BLaER1 treated with 17β-estradiol and CSF1 and Interleukin-3, amounts not matched to agents 10 nM and 100 nM (cell line): ENCODE data around the gene SNAP23.
A peak's percentile ranks its signal among the peaks of the same experiment; 100 is the strongest.

Source experiments
- H3K27ac ChIP-seq, 11 experiments: shearing (Covaris generic); formaldehyde crosslinking; 2 replicates each; pipeline ENCODE4 v1.8.1; 2022
- H3K27me3 ChIP-seq, 11 experiments: shearing (Covaris generic); formaldehyde crosslinking; 2 replicates each; pipeline ENCODE4 v1.8.1; 2022
- H3K36me3 ChIP-seq, 11 experiments: shearing (Covaris generic); formaldehyde crosslinking; 2 replicates each; pipeline ENCODE4 v1.8.1; 2022
- H3K4me1 ChIP-seq, 10 experiments: shearing (Covaris generic); formaldehyde crosslinking; 2 replicates each; pipeline ENCODE4 v1.8.1; 2022
- H3K4me2 ChIP-seq, 11 experiments: shearing (Covaris generic); formaldehyde crosslinking; 2 replicates each; pipeline ENCODE4 v1.8.1; 2022
- H3K4me3 ChIP-seq, 10 experiments: shearing (Covaris generic); formaldehyde crosslinking; 2 replicates each; pipeline ENCODE4 v1.8.1; 2022
- H3K9ac ChIP-seq, 11 experiments: shearing (Covaris generic); formaldehyde crosslinking; 2 replicates each; pipeline ENCODE4 v1.8.1; 2022
- H3K9me3 ChIP-seq, 11 experiments: shearing (Covaris generic); formaldehyde crosslinking; replicated peaks in 1 of 11; 2 replicates each; pipeline ENCODE4 v1.8.1; 2022
- H4K20me1 ChIP-seq, 11 experiments: shearing (Covaris generic); formaldehyde crosslinking; 2 replicates each; pipeline ENCODE4 v1.8.1; 2022
- Cebpa-rat ChIP-seq, 11 experiments: shearing (Covaris generic); IDR thresholded peaks; 2 replicates each; pipeline ENCODE4 v1.8.1; 2022

Gene SNAP23

DNA sequence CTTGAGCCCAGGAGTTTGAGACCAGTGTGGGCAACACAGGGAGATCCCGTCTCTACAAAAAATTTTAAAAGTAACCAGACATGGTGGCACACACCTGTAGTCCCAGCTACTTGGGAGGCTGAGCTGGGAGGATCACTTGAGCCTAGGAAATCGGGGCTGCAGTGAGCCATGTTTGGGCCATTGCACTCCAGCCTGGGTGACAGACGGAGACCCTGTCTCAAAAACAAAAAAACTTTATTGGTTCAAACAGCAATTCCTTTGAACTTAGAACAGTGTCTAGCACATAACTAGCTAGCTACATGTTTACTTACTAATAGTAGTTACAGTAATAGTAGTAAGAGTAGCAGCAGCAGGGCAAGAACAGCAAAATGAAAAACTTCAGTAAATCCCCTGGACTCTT lies 63.3 kb downstream of the SNAP23 start:
- H3K4me1 ChIP-seq = peaks cover 0 to 3% (median 0%) of the 10 kb centered on the region in 10 experiments; a peak in 5 of 20 replicates
- peaks cover 61 to 95% (median 77%) of the 10 kb centered on the region in 11 experiments for H3K36me3 ChIP-seq
- TF ChIP-seq Cebpa-rat (IDR thresholded peaks at IDR 0.05) = no peak

DNA sequence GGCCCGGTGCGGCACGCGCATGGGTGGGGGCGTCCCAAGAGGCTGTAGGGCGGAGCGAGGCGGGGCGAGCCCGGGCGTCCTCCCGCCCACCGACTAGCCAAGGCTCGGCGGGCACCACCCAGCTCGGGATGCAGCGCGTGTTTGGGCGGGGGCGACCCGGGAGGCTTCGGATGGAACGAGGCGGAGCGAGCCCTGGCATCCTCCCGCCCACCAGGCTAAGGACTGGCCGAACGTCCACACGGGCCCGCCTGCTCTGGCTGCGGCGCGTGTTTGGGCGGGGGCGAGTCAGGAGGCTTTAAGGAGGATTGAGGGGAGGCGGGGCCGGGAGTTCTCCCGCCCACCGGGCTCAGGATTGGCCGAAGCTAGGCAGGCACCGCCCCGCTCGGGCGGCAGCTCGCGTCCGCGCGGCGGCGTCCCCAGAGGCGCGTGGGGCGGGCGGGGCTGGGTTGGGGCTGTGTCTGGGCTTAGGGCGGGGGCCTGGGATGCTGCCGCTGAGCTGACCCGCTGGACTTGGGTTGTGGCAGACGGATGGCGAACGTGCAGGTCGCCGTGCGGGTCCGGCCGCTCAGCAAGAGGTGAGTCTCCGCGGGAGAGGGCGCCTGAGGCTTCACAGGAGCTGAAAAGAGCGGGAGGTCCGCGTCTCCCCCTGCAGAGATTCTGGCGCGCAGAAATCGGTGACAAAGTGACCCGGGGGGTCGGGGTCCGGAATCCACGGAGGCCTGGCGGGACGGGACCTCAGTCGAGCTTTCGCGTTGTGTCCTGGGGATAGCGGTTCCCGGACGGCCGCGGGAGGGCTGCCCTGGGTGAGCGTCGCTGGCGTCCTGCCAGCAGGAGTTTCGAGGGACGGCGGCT lies 80.0 kb downstream of the SNAP23 start, which contains the start of gene STARD9:
Gene STARD9, plus strand, starts transcription at position 419 of the 852 bp plus-strand sequence. Its CDS starts 110 bp downstream, at position 529.
- Histone ChIP-seq H3K36me3 (peaks cover 0 to 3% (median 0%) of the 10 kb centered on the region in 11 experiments; a peak in 3 of 22 replicates), H3K27ac (peak within 1 kb of the TSS; percentile 29 to 87 (median 79); a peak in 21 of 22 replicates), H4K20me1 (peaks cover 0 to 6% (median 0%) of the 10 kb centered on the region in 11 experiments; a peak in 2 of 22 replicates), H3K9ac (peak within 1 kb of the TSS; percentile 78 to 89 (median 85)), H3K9me3 (no peaks in the 10 kb centered on the region), H3K4me3 (peak within 1 kb of the TSS; percentile 75 to 87 (median 82)), H3K4me1 (peaks cover 25 to 51% (median 38%) of the 10 kb centered on the region in 10 experiments), H3K4me2 (peak within 1 kb of the TSS; percentile 71 to 97 (median 91)), H3K27me3 (no peaks in the 10 kb centered on the region)
- no peak for TF ChIP-seq Cebpa-rat (IDR thresholded peaks at IDR 0.05)

More for the DNA sequence above, 63.3 kb downstream of the SNAP23 start:
- Histone ChIP-seq H3K27me3 (no peaks in the 10 kb centered on the region), H3K4me2 (no peak overlapping the region), H4K20me1 (peaks cover 0 to 36% (median 22%) of the 10 kb centered on the region in 11 experiments; a peak in 19 of 22 replicates), H3K27ac (no peak overlapping the region), H3K4me3 (no peak overlapping the region), H3K9ac (no peak overlapping the region), H3K9me3 (peaks cover 0 to 7% (median 0%) of the 10 kb centered on the region in 11 experiments; a peak in 2 of 22 replicates)

DNA sequence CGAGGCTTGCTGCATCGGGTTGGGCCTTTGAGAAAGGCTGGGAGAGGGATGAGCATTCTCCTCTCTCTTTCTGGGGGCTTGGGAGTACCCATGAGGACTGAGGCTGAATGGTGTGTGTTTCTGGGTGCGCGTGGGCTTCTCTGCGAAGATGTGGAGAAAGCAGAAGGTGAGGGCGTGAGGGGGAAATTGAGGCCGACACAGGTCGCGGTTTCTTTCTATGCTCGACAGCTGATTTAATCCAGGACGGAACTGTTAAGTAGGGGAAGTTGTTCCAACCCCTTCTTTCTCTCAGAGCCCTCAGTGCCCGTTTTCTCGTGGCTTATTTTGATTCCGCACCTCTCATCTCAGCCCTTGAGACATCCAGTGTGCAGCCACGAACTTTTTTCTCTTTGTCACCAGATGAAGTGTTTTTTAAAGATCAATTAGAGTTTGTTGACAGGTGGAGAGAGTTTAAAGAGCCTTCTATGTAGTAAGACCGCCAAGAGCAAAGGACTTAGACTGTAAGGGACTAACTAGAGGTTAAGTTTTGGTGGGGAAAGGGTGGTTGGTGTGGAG lies 80.7 kb downstream of the SNAP23 start:
- no peaks in the 10 kb centered on the region for H3K9me3 ChIP-seq
- TF ChIP-seq Cebpa-rat (IDR thresholded peaks at IDR 0.05) = no peak
- peak overlapping the region; percentile 78 to 89 (median 85) for H3K9ac ChIP-seq
- peaks cover 0 to 6% (median 0%) of the 10 kb centered on the region in 11 experiments; a peak in 2 of 22 replicates for H4K20me1 ChIP-seq
- peaks cover 26 to 58% (median 45%) of the 10 kb centered on the region in 10 experiments for H3K4me1 ChIP-seq
- no peaks in the 10 kb centered on the region for H3K36me3 ChIP-seq
- H3K4me2 ChIP-seq = peak overlapping the region; percentile 71 to 97 (median 91)
- no peaks in the 10 kb centered on the region for H3K27me3 ChIP-seq
- H3K27ac ChIP-seq = peak overlapping the region; percentile 29 to 87 (median 79); a peak in 21 of 22 replicates
- peak overlapping the region; percentile 75 to 87 (median 82) for H3K4me3 ChIP-seq

DNA sequence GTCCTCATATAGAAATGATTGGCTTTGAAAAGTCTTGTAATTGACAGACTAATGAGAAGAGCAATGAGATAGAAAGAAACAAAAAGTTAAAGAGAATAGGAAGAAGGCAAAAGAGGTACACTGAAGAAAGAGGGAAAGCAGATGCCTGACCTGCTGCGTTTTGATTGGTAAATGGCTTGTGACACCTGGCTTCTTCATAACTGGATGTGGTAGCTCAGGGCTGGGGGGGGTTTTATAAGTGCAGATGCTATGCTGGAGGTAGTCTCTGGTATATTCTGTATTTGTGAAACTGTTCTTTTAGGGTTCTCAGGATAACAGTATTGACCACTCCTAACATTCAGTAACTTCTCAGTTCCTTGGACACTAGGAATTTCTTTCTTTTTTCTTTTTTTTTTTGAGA lies 81.3 kb downstream of the SNAP23 start:
- no peak for TF ChIP-seq Cebpa-rat (IDR thresholded peaks at IDR 0.05)
- H3K4me1 ChIP-seq = peaks cover 28 to 63% (median 49%) of the 10 kb centered on the region in 10 experiments
- H3K9ac ChIP-seq = peak overlapping the region in 7 of 11 experiments; percentile 78 to 89 (median 86); a peak in 10 of 22 replicates
- H4K20me1 ChIP-seq = peaks cover 0 to 6% (median 0%) of the 10 kb centered on the region in 11 experiments; a peak in 2 of 22 replicates
- H3K27ac ChIP-seq = no peak overlapping the region
- no peaks in the 10 kb centered on the region for H3K27me3 ChIP-seq
- H3K4me2 ChIP-seq = peak overlapping the region; percentile 71 to 97 (median 91)
- H3K9me3 ChIP-seq = no peaks in the 10 kb centered on the region
- no peaks in the 10 kb centered on the region for H3K36me3 ChIP-seq
- peak overlapping the region; percentile 75 to 87 (median 82); a peak in 17 of 20 replicates for H3K4me3 ChIP-seq

DNA sequence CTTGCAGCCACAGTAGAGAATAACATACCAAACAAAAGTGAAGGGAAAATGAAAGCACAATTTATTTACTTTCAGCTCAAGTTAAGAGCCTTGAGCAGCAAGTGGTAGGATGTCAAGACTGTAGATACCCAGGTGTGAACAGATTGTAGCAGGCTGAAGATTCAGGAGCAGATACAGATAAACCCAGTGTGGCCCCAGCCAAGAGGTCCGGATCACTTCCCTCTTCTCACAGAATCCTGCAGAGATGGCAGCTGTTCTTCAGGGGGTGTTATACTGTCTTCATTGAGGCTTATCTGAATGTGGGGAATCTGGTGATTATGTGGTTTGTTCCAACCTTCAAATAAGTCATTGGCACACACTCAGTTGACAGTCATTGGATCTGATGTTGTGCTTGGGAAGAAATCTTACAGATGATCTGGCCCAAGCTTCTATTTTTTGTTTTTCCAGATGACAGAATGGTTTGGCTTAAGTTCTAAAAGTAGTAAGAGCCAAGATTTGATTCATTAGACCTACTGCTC lies 82.1 kb downstream of the SNAP23 start:
- H3K36me3 ChIP-seq = no peaks in the 10 kb centered on the region
- H3K27ac ChIP-seq = no peak overlapping the region
- peak overlapping the region; percentile 45 to 97 (median 91); a peak in 21 of 22 replicates for H3K4me2 ChIP-seq

DNA sequence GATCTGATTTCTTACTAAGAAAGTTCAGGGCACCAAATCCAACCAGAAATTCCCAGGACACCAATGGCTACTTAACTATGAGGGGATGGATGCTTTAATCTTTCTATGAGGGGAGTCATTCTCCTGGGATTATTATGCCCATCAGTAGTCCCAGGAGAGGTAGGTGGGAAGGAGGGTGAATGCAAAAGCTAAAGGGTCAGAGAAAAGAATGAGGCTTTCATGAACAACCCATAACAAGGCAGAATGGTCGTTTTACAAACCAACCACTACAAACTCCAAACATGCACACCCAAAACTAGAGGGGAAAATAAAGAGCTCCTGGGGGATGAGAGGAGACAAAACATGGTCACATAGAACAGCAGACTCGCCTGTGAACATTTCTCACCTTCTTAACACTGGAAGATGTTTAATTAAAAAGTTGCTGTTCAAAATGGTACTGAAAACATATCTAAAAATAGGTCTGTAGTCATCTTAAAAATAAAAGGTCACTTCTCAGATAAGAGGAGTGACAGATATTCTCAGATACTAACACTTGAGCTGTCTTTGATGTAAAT lies 83.6 kb downstream of the SNAP23 start:
- H3K4me2 ChIP-seq = peak overlapping the region in 6 of 11 experiments; percentile 2 to 89 (median 14); a peak in 4 of 22 replicates
- no peak overlapping the region for H3K27ac ChIP-seq
- peaks cover 41 to 84% (median 63%) of the 10 kb centered on the region in 10 experiments for H3K4me1 ChIP-seq
- no peak overlapping the region for H3K9ac ChIP-seq
- no peak for TF ChIP-seq Cebpa-rat (IDR thresholded peaks at IDR 0.05)
- peaks cover 0 to 7% (median 0%) of the 10 kb centered on the region in 11 experiments; a peak in 2 of 22 replicates for H4K20me1 ChIP-seq
- no peaks in the 10 kb centered on the region for H3K9me3 ChIP-seq
- H3K4me3 ChIP-seq = no peak overlapping the region
- H3K27me3 ChIP-seq = no peaks in the 10 kb centered on the region
- no peaks in the 10 kb centered on the region for H3K36me3 ChIP-seq

More for the DNA sequence above, 82.1 kb downstream of the SNAP23 start:
- Histone ChIP-seq H3K4me3 (no peak overlapping the region), H3K9ac (no peak overlapping the region), H4K20me1 (peaks cover 0 to 6% (median 0%) of the 10 kb centered on the region in 11 experiments; a peak in 2 of 22 replicates), H3K4me1 (peaks cover 35 to 70% (median 53%) of the 10 kb centered on the region in 10 experiments), H3K9me3 (no peaks in the 10 kb centered on the region), H3K27me3 (no peaks in the 10 kb centered on the region)
- no peak for TF ChIP-seq Cebpa-rat (IDR thresholded peaks at IDR 0.05)

DNA sequence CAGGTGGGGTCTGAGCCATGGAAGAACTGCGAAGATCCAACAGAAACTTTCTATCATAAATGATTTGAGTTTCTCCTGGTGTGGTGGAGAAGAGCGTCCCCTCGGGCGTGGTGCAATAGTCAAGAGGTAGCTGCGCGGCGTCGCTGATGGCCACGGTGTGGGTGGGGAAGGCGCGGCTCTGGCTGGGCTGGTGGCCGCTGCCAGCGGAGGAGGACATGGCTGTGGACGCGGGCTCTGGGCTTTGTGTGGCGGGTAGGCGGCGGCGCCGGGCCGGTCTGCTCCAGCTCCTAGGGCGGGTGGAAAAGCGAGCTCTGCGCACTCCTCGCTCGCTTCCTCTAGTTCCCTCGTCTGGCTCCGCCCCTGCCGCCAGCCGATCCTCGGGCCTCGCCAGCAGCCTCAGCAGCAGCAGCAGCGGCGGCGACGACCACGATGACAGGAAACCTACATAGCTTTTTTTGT lies 85.9 kb downstream of the SNAP23 start:
- H3K27me3 ChIP-seq = no peaks in the 10 kb centered on the region
- peak overlapping the region; percentile 80 to 97 (median 86) for H3K4me2 ChIP-seq
- peaks cover 0 to 7% (median 0%) of the 10 kb centered on the region in 11 experiments; a peak in 2 of 22 replicates for H4K20me1 ChIP-seq
- peak overlapping the region in 10 of 11 experiments; percentile 42 to 77 (median 61); a peak in 17 of 22 replicates for H3K27ac ChIP-seq
- H3K4me3 ChIP-seq = peak overlapping the region; percentile 50 to 73 (median 62)
- H3K36me3 ChIP-seq = peaks cover 4 to 11% (median 7%) of the 10 kb centered on the region in 11 experiments; a peak in 15 of 22 replicates
- no peak for TF ChIP-seq Cebpa-rat (IDR thresholded peaks at IDR 0.05)
- no peaks in the 10 kb centered on the region for H3K9me3 ChIP-seq
- peaks cover 38 to 81% (median 57%) of the 10 kb centered on the region in 10 experiments for H3K4me1 ChIP-seq
- peak overlapping the region; percentile 60 to 82 (median 77); a peak in 21 of 22 replicates for H3K9ac ChIP-seq
